CD4-positive, alpha-beta T cell treated with Interleukin-1 beta for 1 hour (primary cell): ENCODE measurements around the gene MDP1.
A peak's percentile ranks its signal among the peaks of the same experiment; 100 is the strongest.
"Not testable (repeated sequence)": the region's sequence is repeated elsewhere in the genome, so short reads cannot be mapped to it uniquely, and the experiment has no call there.

Experiments
- DNase-seq, 2 donors: peaks; one replicate each; pipeline ENCODE4 v3.0.0-alpha.2; 2020 to 2022

Gene MDP1

DNA sequence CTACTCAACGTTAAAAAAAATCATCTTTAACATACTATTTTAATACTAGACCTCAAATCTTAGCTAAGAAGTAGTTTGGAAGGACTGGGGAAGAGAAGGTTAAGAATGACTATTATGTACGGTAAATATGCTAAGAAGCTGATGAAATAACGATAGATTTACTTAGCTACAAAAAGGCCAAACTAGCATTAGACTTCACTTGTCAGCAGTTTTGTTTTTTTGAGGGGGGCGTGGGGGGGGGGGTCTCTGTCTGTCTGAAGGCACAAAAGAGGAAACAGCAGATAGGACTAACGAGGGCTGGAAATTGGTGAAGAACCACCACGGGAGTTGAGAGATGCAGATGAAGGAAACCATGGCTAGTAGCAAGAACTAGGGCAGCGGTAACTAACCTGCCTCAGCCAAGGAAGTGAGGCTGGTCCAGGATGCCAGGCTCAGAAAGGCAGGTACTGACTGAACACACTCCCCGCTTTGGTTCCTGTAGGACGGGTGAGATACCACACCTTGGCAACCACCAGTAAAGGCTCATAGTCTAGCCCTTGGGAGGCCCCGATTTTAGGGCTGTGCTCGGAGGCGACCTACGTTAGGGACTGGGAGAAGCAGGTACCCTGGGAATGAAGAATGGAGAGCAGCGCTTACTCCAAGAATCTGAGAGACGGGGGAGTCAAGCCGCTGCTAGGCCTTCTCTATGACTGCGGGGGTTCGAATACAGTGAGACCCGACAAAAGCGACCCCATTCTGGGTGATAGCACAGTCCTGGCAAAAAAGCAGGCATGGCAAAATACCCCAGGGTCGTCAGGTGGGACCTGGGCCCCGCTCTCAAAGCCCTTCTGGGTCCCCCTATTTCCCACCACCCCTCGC is 15.6 kb upstream of the MDP1 start:
- DNase-seq: no peak

DNA sequence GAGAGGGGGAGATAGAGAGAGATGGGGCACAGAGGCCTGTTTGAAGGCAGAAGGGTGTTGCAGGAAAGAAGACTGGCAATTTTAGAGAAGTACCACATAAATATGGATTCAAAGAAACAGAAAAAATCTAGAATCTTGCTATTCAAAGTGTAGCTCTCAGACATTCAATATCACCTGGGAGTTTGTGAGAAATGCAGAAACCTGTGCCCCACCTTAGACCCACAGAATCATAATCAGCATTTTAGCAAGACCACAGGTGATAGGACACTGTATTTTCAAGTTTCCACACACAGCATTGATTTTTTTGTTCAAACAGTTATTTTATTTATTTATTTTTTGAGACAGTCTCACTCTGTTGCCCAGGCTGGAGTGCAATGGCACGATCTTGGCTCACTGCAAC is 13.0 kb upstream of the MDP1 start:
- DNase-seq: no peak

DNA sequence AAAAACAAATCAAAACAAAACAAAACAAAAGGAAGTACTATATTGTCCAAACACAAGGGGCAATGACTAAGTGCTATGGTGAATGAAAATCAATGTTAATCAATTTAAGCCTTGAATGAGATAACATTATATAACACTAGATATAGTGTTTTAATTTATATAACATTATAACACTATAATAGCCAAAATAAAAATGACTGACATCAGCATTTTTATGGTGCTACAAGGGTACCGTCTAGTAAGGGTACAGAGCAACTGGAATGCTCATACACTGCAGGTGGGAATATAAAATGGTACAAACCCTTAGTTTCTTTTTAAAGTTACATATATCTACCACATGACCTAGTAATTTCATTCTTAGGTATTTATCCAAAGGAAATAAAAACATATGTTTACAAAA is 10.6 kb upstream of the MDP1 start:
- DNase-seq: no peak

DNA sequence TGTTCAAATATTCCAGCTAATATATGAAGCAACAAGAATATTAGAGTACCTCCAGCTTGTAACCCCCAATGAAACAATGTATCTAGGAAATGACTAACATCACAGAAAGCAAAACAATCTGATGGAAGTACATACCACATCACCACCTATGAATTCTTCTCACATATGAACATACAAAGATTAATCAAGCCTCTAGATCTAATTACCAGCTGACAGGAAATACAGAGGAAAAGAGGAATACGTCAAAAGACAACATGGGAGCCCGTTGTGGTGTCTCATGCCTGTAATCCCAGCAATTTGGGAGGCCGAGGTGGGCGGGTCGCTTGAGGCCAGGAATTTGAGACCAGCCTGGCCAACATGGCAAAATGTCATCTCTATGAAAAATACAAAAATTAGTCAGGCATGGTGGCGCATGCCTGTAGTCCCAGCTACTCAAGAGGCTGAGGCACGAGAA is 8.8 kb upstream of the MDP1 start:
- no peak for DNase-seq

DNA sequence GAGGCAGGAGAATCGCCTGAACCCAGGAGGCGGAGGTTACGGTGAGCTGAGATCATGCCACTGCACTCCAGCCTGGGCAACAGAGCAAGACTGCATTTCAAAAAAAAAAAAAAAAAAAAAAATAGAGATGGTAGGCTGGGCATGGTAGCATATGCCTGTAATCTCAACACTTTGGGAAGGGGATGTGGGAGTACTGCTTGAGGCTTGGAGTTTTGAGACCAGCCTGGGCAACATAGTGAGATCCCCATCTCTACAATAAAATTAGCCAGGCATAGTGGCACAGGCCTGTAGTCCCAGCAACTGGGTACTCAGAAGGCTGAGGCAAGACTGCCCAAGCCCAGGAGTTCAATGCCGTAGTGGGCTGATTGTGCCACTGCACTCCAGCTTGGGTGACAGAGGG is 7.1 kb upstream of the MDP1 start:
- DNase-seq: not testable (repeated sequence)

DNA sequence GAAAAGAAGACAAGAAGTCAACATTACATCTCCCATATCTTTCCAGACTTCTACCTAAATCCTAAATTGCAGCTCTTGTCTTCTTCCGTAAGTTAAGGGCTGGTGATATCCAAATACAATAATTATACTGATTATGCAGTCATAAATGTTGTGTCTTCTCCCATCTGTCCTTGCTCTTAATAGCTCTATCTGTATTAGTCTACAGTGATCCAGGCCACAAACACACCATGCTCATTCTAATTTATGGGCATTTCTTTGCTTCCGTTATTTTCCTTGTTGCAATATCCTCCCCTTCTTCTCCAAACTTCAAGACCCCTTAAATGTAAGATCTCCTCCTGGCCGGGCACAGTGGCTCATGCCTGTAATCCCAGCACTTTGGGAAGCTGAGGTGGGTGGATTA is 3.7 kb upstream of the MDP1 start:
- DNase-seq: no peak

DNA sequence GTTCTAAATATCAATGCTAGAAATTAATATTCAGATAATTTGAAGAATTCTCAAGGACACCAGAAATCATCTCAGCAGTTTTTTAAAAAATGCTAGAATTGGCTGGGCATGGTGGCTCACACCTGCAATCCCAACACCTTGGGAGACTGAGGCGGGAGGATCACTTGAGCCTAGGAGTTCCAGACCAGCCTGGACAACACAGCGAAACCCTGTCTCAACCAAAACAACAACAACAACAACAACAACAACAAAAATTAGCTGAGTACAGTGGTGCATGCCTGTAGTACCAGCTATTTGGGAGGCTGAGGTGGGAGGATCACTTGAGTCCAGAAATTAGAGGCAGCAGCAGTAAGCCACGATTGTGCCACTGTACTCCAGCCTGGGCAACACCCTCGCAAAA is 3.2 kb upstream of the MDP1 start:
- no peak for DNase-seq

DNA sequence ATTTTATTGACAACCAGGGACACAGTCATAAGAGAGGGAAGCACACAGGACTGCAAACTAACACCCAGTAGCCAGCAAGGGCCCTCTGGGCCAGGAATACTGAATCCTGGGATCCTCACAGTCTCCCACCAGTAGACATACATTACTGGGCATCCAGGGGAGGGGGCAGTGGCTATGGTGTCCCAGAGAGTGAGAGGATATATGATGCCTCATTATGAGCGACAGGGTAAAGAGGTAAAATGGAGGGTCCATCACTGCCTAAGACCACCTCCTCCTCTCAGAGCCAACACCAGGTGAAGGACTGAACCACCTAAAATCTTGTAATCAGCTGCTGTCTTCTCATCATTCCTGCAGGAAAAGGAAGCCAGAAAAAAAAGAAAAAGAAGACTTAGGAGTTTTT is 1.0 kb upstream of the MDP1 start:
- not testable (repeated sequence) for DNase-seq

DNA sequence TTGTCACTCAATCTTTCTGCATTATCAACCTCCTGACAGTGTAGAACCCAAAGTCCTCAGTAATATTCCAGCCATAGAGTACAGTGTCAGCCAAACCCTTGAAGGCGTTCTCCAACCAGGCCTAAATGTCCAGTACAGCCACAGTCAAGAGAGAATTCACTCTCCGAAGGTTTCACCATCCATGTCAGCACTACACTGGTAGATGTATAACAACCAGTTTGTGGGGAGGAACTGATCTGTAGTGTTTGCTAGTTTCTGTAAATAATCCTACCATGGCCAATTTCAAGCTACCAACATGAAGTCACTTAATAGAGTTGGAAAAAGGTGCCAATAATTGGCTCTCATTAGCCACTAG is 456 bp upstream of the MDP1 start:
- DNase-seq: no peak

DNA sequence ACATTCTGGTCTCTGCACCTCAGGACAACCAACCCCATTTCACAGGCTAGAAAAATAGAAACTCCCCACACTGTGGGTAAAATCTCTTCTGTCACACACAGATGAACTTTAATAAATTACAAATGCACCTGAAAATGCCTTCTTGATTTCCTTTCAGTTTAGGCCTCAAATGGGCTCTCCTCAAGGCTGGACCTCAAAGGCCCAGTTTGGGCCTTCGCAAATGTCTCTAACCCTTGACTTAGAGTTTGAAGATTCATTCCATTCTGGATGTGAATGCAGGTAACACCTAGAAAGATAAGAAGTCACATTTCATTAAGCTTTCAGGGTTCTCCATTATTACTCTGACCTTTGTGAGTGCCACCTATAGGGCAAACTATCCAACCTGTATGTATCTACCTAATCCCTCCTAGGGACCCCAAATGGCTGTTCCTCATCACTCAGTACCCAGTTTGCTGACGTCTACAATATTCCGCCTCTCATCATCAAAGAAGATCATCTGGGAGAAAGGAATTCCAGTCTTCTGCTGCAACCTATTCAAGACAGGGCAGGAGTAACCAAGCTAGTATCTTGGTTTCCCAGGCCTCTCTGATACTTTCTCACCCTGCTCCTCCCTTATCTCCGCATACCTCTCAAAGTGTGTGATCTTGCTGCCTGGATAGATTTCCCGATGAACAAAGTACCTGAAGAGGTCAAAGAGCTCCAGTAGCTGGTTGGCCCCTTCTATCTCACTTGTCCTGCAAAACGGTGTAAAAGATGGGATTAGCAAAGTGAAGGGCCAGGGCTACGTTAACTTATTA is 1.8 kb downstream of the MDP1 start:
- DNase-seq: no peak

DNA sequence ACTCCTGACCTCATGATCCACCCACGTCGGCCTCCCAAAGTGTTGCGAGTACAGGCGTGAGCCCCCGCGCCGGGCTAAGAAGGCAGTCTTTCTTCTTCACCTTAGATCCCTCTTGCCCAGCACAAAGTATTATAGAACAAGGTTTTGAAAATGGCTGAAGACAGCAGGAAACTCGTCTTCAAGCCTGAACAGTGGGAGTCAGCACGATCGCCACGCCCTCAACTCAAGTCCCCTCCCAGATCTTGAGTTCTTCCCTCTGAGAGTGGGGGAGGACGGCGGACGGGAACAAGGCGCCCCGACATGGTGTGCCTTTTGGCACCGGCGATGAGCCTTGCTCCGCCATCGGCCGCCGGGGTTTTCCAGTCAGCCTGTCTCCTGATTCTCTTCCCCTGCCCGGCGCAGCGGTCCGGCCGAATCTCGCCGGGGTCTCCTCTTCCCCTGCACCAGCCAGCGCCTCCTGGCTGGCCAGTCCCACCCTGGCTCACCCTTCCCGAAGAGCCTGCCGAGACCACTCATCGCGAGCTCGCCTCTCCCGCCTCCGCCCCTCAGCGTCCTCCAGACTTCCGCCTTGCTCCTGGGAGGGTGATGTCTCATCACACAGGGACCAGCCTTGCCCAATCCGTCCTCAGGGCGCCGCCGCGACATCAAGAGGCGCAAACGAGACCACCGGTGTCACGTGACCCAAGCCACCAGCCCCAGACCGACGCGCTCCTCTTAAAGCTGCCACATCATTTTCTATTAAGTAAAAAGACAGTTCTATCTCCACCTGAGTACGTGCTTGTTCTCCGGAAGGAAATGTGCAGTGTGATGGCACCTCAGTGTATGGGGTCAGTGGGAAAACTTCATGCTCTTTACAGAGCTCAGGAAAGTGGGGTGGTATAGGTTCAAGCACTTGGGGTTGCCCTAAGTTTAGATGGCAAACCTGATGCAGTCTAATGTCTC is 2.7 kb downstream of the MDP1 start, which contains the start of gene CHMP4A:
Gene CHMP4A, minus strand, starts transcription at position 565 of the 942 bp plus-strand sequence. Its CDS starts 49 bp downstream, at position 516.
- peak; percentile 96 to 97 for DNase-seq

DNA sequence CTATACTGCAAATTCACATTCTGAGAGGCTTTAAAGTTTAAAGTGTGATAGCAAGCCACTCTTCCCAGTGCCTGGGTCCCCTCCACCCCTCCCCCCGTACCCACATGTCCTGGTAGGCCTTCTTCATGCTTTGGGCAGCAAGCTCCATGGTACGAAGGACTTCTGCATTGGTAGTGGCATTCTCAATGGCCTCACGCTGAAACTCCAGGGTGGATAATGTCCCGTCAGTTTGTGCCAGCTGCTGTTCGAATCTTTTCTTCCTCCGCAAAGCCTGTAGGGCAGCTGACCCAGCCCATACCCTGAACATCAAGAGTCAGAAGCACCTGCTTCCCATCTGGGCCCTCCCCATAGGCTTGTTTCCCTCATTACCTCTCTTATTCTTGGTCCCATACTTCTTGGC is 4.6 kb downstream of the MDP1 start:
- no peak for DNase-seq

DNA sequence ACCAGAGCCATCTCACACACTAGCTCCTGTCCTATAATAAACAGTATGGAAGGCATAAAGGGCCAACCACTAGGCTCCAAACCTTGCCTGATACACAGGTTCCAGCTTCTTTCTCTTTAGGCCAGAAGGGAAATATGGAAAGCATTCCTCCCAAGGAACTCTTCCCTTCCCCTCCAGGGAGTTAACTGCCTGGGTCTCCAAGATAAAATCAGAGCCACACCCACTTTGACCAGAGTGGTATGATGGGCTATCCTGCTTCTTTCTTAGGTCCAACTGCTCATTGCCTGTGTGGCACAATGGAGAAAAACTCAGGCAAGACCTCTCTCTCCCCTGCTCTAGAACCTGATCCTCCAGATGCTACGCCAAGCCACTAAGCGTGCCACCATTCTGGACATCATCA is 8.2 kb downstream of the MDP1 start:
- DNase-seq: no peak

DNA sequence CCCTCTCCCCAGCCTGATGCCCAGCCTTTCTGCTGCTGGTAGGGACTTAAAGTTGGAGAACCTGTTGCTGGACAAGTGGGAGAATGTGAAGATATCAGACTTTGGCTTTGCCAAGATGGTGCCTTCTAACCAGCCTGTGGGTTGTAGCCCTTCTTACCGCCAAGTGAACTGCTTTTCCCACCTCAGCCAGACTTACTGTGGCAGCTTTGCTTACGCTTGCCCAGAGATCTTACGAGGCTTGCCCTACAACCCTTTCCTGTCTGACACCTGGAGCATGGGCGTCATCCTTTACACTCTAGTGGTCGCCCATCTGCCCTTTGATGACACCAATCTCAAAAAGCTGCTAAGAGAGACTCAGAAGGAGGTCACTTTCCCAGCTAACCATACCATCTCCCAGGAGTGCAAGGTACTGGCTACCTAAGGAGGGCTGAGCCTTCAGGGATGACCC is 8.7 kb downstream of the MDP1 start:
- peak in 1 of 2 donors; percentile 18 for DNase-seq

DNA sequence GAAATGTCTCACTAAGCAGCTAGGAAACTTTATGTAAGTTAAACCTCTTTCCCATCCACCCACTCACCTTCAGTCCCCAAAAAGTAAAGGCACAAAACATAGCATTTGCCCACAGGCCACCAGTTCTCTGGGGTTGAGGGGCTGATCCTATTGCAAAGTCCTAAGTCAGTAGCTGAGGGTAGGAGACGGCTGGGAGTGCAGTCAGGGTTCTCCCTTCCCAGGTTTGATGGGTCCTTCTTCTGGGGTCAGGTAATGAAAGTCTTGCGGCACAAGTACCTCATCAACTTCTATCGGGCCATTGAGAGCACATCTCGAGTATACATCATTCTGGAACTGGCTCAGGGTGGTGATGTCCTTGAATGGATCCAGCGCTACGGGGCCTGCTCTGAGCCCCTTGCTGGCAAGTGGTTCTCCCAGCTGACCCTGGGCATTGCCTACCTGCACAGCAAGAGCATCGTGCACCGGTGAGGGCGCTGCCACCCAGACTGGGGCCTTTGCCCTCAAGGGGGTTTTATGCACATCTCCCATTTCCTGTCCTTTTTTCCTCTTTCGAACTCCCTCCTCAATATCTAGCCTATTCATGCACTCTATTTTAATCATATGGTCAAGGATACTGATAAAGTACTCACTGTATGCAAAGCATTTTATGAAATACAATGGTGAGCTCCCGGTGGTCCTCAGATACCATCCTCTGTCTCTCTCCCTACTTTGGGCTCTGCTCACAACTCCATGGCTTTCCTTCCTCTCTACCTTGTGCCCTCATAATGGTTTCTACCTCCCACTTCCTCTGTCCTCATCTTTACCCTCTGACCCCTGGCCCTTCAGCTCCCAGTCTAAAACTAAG is 9.4 kb downstream of the MDP1 start:
- no peak for DNase-seq

DNA sequence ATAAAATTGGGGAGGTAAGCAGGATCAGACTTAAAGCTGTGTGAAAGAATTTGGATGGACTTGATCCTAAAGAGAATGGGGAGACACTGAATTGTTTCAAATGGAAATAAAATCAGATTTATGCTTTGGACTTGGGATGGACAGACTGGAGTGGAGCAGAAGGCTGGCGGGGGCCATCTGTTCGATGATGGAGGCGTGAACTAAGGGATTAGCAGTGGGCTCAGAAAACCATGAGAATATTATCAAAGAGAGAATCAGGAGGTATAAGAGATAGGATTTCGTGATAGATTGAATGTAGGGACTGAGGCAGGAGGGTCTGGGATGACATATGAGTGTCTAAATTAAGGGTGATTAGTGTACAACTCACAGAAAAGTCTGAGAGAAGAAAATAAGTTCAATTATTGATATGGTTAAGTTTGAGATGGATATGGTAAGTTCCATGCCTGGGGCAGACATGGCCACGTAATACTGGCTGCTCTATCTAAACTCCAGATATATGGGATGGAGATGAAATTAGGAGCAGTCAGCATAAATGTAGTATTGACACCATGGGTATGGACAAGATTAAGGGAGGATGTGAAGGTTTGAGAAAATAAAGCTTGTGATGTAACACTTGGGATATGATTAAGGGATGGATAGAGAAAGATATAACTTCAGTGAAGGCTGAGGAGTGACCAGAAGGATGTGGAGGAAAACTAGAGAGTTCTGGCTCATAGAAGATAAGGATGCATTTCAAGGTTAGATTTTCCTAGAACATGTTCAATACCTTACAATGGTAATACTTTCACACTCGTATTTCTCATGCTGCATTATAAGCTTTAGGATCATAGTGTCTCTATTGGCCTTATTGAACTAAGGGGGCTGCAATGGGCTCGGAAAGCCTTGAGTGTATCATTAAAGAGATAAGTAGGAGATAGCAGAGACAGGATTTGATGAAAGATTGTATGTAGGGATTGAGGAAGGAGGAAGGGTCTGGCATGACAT is 11.4 kb downstream of the MDP1 start:
- DNase-seq: no peak

DNA sequence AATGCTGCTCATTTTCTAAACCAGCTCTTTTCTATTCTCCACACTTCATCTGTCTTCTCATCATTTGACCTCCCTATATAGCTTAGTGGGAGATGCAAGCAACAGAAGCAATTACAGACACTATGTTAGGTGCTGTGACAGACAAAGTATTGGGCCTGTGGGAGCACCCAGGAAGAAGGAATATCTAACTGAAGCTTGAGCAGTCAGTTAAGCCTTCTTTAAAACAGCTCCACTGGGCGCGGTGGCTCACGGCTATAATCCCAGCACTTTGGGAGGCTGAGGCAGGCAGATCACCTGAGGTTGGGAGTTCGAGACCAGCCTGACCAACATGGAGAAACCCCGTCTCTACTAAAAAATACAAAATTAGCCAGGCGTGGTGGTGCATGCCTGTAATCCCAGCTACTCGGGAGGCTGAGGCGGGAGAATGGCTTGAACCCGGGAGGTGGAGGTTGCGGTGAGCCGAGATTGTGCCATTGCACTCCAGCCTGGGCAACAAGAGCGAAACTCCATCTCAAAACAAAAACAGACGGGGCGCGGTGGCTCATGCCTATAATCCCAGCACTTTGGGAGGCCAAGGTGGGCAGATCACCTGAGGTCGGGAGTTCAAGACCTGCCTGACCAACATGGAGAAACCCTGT is 12.5 kb downstream of the MDP1 start:
- DNase-seq: not testable (repeated sequence)

DNA sequence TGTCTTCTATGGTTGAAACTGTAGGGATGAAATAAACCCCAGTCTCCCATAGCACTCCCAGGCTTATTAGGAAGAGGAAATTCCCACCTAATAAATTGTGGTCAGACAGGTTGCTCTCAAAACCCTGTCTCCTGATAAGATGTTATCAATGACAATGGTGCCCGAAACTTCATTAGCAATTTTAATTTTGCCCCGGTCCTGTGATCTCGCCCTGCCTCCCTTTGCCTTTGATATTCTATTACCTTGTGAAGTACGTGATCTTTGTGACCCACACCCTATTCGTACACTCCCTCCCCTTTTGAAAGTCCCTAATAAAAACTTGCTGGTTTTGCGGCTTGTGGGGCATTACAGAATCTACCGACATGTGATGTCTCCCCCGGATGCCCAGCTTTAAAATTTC is 13.3 kb downstream of the MDP1 start:
- DNase-seq: not testable (repeated sequence)

DNA sequence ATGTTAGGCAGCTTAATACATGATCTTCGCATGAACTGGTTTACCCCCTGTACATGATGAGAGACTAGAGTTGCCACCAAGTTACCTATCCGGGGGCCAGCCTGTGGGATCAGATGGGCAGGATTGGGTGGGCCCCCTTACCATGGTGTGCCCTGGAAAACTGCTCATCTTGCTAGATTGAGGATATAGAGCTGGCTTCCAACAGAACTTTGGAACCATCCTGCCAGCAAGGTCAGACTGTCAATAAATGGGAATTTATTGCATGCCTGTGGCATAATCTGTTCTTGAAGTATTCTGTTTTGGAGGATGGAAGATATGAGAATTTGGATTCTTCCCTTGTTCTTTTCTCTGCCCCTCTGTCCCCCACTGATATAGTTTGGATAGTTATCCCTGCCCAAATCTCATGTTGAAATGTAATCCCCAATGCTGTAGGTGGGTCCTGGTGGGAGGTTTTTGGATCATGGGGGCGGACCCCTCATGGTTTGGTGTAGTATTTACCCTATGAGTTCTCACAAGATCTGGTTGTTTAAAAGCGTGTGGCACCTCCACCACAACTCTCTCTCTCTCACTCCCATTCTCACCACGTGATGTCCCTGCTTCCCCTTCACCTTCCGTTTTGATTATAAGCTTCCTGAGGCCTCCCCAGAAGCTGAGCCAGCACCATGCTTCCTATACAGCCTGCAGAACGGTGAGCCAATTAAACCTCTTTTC is 16.9 kb downstream of the MDP1 start:
- DNase-seq: no peak
